Embryonic facial prominence (tissue), 1 donor: ENCODE data around the gene DOCK6.
"Not testable (repeated sequence)": the region's sequence is repeated elsewhere in the genome, so short reads cannot be mapped to it uniquely, and the experiment has no call there.

ENCODE experiments used
- DNase-seq: peaks from one replicate; pipeline ENCODE4 v3.0.0-alpha.2; 2016; ENCODE audit errors: extremely low spot score

DOCK6 gene

GRCh38 chr19:11172576-11172975, 89.7 kb downstream of the DOCK6 start:
- no peak for DNase-seq

GRCh38 chr19:11171144-11171543, 91.2 kb downstream of the DOCK6 start:
- DNase-seq: no peak

- DNase-seq: no peak
Measured at GRCh38 chr19:11169896-11170678, 92.2 kb downstream of the DOCK6 start.

- DNase-seq: no peak
Measured at GRCh38 chr19:11168568-11168967, 93.8 kb downstream of the DOCK6 start.

- DNase-seq: no peak
Measured at GRCh38 chr19:11166281-11167142, 95.8 kb downstream of the DOCK6 start.

- no peak for DNase-seq
Measured at GRCh38 chr19:11165486-11166030, 96.8 kb downstream of the DOCK6 start.

- DNase-seq: peak; percentile 66
Measured at GRCh38 chr19:11164879-11165406, 97.4 kb downstream of the DOCK6 start.

GRCh38 chr19:11164296-11164695, 98.0 kb downstream of the DOCK6 start:
- DNase-seq: no peak

GRCh38 chr19:11160440-11160768, 101.9 kb downstream of the DOCK6 start:
- DNase-seq: not testable (repeated sequence)

- no peak for DNase-seq
Measured at GRCh38 chr19:11159598-11160439, 102.5 kb downstream of the DOCK6 start.

- peak; percentile 97 for DNase-seq
Measured at GRCh38 chr19:11155373-11156120, 106.8 kb downstream of the DOCK6 start, which contains the start of gene SPC24. SPC24 (minus strand) TSS chr19:11155782; CDS start chr19:11155776, 6 bp downstream.

- no peak for DNase-seq
Measured at GRCh38 chr19:11154683-11155047, 107.7 kb downstream of the DOCK6 start.

- no peak for DNase-seq
Measured at GRCh38 chr19:11152318-11153062, 109.8 kb downstream of the DOCK6 start.

GRCh38 chr19:11151181-11151580, 111.1 kb downstream of the DOCK6 start:
- no peak for DNase-seq
